Erythroblast (primary cell): ENCODE results near the gene TSR3.

Experiments
- GATA1 ChIP-seq: IDR thresholded peaks from 2 replicates; pipeline ENCODE4 v1.6.1; 2011; ENCODE audit warnings: low read depth, mild to moderate bottlenecking, control low read depth, low read length, moderate library complexity
- POLR2A ChIP-seq: IDR thresholded peaks from 2 replicates; pipeline ENCODE4 v1.6.1; 2011; ENCODE audit warnings: mild to moderate bottlenecking, low read length

- TF ChIP-seq POLR2A (no peak), GATA1 (no peak)
Observed at GRCh38 chr16:1397779-1398178, 46.1 kb upstream of the TSR3 start.
